Activated CD8-positive, alpha-beta memory T cell treated with anti-CD3 and anti-CD28 coated beads for 4 hours (primary cell): ENCODE results near the gene EPB42.
"Not testable (repeated sequence)": the region's sequence is repeated elsewhere in the genome, so short reads cannot be mapped to it uniquely, and the experiment has no call there.

Source experiments
- DNase-seq, 2 donors: peaks; one replicate each; pipeline ENCODE4 v3.0.0-alpha.2; 2020; ENCODE audit warnings: low read depth in 2 of 2

EPB42 gene

GRCh38 chr15:43241100-43241499, 20.3 kb upstream of the EPB42 start:
- DNase-seq: no peak

- no peak for DNase-seq
Observed at GRCh38 chr15:43239732-43240491, 19.1 kb upstream of the EPB42 start.

- no peak for DNase-seq
Observed at GRCh38 chr15:43238671-43239131, 17.9 kb upstream of the EPB42 start.

- no peak for DNase-seq
Observed at GRCh38 chr15:43237842-43238470, 17.1 kb upstream of the EPB42 start.

- DNase-seq: no peak
Observed at GRCh38 chr15:43235536-43235935, 14.7 kb upstream of the EPB42 start.

GRCh38 chr15:43232289-43232874, 11.6 kb upstream of the EPB42 start:
- DNase-seq: no peak

- no peak for DNase-seq
Observed at GRCh38 chr15:43230640-43231115, 9.9 kb upstream of the EPB42 start.

- no peak for DNase-seq
Observed at GRCh38 chr15:43229977-43230376, 9.2 kb upstream of the EPB42 start.

GRCh38 chr15:43226436-43227305, 5.9 kb upstream of the EPB42 start:
- DNase-seq: no peak

GRCh38 chr15:43225950-43226255, 5.1 kb upstream of the EPB42 start:
- DNase-seq: not testable (repeated sequence)

GRCh38 chr15:43225201-43225949, 4.6 kb upstream of the EPB42 start:
- no peak for DNase-seq

- DNase-seq: no peak
Observed at GRCh38 chr15:43221422-43221821, 604 bp upstream of the EPB42 start.

- DNase-seq: no peak
Observed at GRCh38 chr15:43219929-43220928, 589 bp downstream of the EPB42 start.

- no peak for DNase-seq
Observed at GRCh38 chr15:43218908-43219706, 1.7 kb downstream of the EPB42 start.

GRCh38 chr15:43215961-43216360, 4.9 kb downstream of the EPB42 start:
- no peak for DNase-seq

- no peak for DNase-seq
Observed at GRCh38 chr15:43214592-43215295, 6.1 kb downstream of the EPB42 start.

- DNase-seq: no peak
Observed at GRCh38 chr15:43214169-43214568, 6.6 kb downstream of the EPB42 start.

GRCh38 chr15:43213466-43213865, 7.4 kb downstream of the EPB42 start:
- no peak for DNase-seq

GRCh38 chr15:43212951-43213350, 7.9 kb downstream of the EPB42 start:
- DNase-seq: no peak
